ENCODE data around the gene MAPRE3.

GRCh38 chr2:27025861-27026851 lies 55.7 kb downstream of the MAPRE3 start:
- TF ChIP-seq GATA2 (IDR thresholded peaks at IDR 0.05; ENCODE audit: low read depth, low read length) (no peak), GATA3 (IDR thresholded peaks at IDR 0.05; ENCODE audit: low read depth, low read length) (no peak)
